ENCODE results near the gene SYTL3. TPM values are rescaled to one million over a fixed set of nuclear protein-coding genes. Genes with fewer than 3 reads are reported as not detected.

Gene SYTL3
- total and polyA plus RNA-seq, 2 experiments from 2014 or later: 0.07 TPM; not detected in 1

DNA sequence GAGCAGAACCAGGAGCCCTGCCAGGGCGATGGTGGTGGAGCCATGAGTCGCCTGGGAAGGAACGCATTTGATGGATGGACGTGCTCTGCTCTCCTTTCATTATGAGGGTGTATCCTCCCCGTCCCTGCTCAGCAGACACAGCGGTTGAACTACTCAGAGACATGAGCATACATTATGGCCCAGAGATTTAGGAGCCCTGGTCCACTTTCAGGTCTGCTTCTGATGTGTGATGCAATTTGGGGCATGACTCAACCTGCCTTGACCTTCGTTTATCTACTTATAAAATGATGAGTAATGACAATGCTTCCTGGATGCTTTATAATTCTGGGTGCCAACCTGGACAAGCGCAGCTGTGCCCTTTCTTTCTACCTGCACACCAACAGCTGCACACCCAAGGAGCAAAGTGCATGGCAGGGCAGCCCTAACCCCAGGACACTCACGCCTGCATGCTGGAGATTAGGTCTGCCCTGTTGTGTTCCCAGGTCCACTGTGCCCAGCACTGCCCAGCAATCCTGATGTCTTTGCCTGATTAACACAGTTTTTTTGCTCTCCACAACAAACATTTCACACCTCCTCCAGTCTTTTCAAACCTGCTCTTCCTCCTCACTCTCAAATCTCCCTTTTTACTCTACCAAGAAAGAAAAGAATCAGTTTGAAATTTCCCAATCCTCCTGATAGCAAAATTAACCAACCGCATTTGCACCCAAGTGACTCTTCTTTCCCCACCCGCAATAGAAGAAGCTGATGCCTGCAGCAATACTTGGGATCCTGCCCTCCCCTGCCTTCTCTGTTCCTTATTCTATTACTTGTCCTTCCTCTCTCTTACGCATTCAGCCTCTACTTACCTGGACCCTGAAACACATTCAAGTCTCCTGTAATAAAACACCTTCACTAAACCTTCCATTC, 88.1 kb downstream of the SYTL3 start:
- no peak for DNase-seq (ENCODE audit: low spot score)
- H3K27ac Mint-ChIP-seq: no peak overlapping the region
- H3K4me3 Mint-ChIP-seq: no peak overlapping the region
- H3K36me3 ChIP-seq (ENCODE audit: insufficient read depth): peaks cover 8% of the 10 kb centered on the region; the same call in 1 of the 2 replicates
- no peak overlapping the region for H3K27ac ChIP-seq (ENCODE audit: low read depth)
- peak overlapping the region; percentile 84 for H2AFZ ChIP-seq
- no peak overlapping the region for H3K4me3 ChIP-seq
- H4K20me1 ChIP-seq (replicated peaks; ENCODE audit: insufficient read depth): no peaks in the 10 kb centered on the region
- no peaks in the 10 kb centered on the region for H3F3A ChIP-seq (replicated peaks; ENCODE audit: low read depth)
- no peak for ATAC-seq
- H3K27me3 Mint-ChIP-seq (ENCODE audit: insufficient read depth, low read depth, poor library complexity): peaks cover 4% of the 10 kb centered on the region
- H3K27me3 ChIP-seq (ENCODE audit: insufficient read depth): no peaks in the 10 kb centered on the region
- H3K4me2 ChIP-seq: no peak overlapping the region
- H3K9me3 Mint-ChIP-seq: peaks cover 18% of the 10 kb centered on the region
- no peaks in the 10 kb centered on the region for H3K4me1 Mint-ChIP-seq
- no peaks in the 10 kb centered on the region for H3K4me1 ChIP-seq (ENCODE audit: insufficient read depth)
- H3K9me2 ChIP-seq (ENCODE audit: insufficient read depth): no peaks in the 10 kb centered on the region
- TF ChIP-seq ZNF114 (CRISPR knock-in tag; IDR thresholded peaks at IDR 0.05) (no peak), POLR2AphosphoS5 (IDR thresholded peaks at IDR 0.05; ENCODE audit: low read depth) (no peak), EZH2phosphoT487 (IDR thresholded peaks at IDR 0.05; ENCODE audit: unreplicated experiment) (no peak), CREB1 (CRISPR knock-in tag; IDR thresholded peaks at IDR 0.05; ENCODE audit: low read depth) (no peak), ZNF331 (CRISPR knock-in tag; IDR thresholded peaks at IDR 0.05; ENCODE audit: low read depth) (no peak), EZH2 (IDR thresholded peaks at IDR 0.05; ENCODE audit: low read depth, unreplicated experiment) (no peak), JUNB (IDR thresholded peaks at IDR 0.05; ENCODE audit: unreplicated experiment) (no peak)
- TF ChIP-seq, protein P1, sequence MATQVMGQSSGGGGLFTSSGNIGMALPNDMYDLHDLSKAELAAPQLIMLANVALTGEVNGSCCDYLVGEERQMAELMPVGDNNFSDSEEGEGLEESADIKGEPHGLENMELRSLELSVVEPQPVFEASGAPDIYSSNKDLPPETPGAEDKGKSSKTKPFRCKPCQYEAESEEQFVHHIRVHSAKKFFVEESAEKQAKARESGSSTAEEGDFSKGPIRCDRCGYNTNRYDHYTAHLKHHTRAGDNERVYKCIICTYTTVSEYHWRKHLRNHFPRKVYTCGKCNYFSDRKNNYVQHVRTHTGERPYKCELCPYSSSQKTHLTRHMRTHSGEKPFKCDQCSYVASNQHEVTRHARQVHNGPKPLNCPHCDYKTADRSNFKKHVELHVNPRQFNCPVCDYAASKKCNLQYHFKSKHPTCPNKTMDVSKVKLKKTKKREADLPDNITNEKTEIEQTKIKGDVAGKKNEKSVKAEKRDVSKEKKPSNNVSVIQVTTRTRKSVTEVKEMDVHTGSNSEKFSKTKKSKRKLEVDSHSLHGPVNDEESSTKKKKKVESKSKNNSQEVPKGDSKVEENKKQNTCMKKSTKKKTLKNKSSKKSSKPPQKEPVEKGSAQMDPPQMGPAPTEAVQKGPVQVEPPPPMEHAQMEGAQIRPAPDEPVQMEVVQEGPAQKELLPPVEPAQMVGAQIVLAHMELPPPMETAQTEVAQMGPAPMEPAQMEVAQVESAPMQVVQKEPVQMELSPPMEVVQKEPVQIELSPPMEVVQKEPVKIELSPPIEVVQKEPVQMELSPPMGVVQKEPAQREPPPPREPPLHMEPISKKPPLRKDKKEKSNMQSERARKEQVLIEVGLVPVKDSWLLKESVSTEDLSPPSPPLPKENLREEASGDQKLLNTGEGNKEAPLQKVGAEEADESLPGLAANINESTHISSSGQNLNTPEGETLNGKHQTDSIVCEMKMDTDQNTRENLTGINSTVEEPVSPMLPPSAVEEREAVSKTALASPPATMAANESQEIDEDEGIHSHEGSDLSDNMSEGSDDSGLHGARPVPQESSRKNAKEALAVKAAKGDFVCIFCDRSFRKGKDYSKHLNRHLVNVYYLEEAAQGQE (IDR thresholded peaks at IDR 0.05; ENCODE audit: unreplicated experiment): no peak
- TF ChIP-seq, protein P2, sequence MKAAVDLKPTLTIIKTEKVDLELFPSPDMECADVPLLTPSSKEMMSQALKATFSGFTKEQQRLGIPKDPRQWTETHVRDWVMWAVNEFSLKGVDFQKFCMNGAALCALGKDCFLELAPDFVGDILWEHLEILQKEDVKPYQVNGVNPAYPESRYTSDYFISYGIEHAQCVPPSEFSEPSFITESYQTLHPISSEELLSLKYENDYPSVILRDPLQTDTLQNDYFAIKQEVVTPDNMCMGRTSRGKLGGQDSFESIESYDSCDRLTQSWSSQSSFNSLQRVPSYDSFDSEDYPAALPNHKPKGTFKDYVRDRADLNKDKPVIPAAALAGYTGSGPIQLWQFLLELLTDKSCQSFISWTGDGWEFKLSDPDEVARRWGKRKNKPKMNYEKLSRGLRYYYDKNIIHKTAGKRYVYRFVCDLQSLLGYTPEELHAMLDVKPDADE (IDR thresholded peaks at IDR 0.05): no peak
- TF ChIP-seq, protein P3, sequence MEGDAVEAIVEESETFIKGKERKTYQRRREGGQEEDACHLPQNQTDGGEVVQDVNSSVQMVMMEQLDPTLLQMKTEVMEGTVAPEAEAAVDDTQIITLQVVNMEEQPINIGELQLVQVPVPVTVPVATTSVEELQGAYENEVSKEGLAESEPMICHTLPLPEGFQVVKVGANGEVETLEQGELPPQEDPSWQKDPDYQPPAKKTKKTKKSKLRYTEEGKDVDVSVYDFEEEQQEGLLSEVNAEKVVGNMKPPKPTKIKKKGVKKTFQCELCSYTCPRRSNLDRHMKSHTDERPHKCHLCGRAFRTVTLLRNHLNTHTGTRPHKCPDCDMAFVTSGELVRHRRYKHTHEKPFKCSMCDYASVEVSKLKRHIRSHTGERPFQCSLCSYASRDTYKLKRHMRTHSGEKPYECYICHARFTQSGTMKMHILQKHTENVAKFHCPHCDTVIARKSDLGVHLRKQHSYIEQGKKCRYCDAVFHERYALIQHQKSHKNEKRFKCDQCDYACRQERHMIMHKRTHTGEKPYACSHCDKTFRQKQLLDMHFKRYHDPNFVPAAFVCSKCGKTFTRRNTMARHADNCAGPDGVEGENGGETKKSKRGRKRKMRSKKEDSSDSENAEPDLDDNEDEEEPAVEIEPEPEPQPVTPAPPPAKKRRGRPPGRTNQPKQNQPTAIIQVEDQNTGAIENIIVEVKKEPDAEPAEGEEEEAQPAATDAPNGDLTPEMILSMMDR (conservative IDR thresholded peaks at IDR 0.05; ENCODE audit: low read depth in 2 of 2): no peak
- H3K79me2 ChIP-seq (replicated peaks; ENCODE audit: insufficient read depth): no peaks in the 10 kb centered on the region
- peaks cover 6% of the 10 kb centered on the region; the same call in 2 of the 3 replicates for H3K36me3 Mint-ChIP-seq (ENCODE audit: low read depth)
